Measurements from ENCODE around the gene FARP2. TPM values are rescaled to one million over a fixed set of nuclear protein-coding genes. Genes with fewer than 3 reads are reported as not detected.

FARP2 gene
- total RNA-seq, 4 donors from 2014 or later, result 42.7 to 229 (median 93.2) TPM

- Histone ChIP-seq H3K27ac (peak overlapping the region; percentile 94 to 99 (median 96)), H3K4me3 (peak overlapping the region; percentile 71 to 85 (median 76)), H3K9me3 (no peaks in the 10 kb centered on the region), H3K27me3 (no peaks in the 10 kb centered on the region), H3K36me3 (no peaks in the 10 kb centered on the region), H3K4me1 (peaks cover 0 to 65% (median 35%) of the 10 kb centered on the region in 4 donors)
- TF ChIP-seq CTCF (IDR thresholded peaks at IDR 0.05), result peak in 1 of 5 experiments; percentile 16
- TF ChIP-seq EP300 (IDR thresholded peaks at IDR 0.05), result no peak
- DNase-seq (ENCODE audit: low spot score in 2 of 2), result peak in 1 of 2 donors; percentile 15
- WGBS, 2 donors, result 3 to 5% methylated on average over 36 to 37 of the region's 38 CpGs
Observed at GRCh38 chr2:241314226-241315092, 41.6 kb upstream of the FARP2 start.

- Histone ChIP-seq H3K27me3 (no peaks in the 10 kb centered on the region), H3K27ac (peak within 1 kb of the TSS; percentile 94 to 99 (median 96)), H3K4me3 (peak within 1 kb of the TSS; percentile 71 to 91 (median 80)), H3K9me3 (no peaks in the 10 kb centered on the region), H3K4me1 (peaks cover 0 to 66% (median 36%) of the 10 kb centered on the region in 4 donors), H3K36me3 (no peaks in the 10 kb centered on the region)
- peak; percentile 75 to 84 for TF ChIP-seq POLR2A (IDR thresholded peaks at IDR 0.05)
- peak in 3 of 5 experiments; percentile 26 to 62 (median 40) for TF ChIP-seq CTCF (IDR thresholded peaks at IDR 0.05)
- TF ChIP-seq EP300 (IDR thresholded peaks at IDR 0.05), result peak; percentile 40 to 81
- 0 to 1% methylated on average over 32 to 67 of the region's 73 CpGs for WGBS, 2 donors
- DNase-seq (ENCODE audit: low spot score in 2 of 2), result peak; percentile 99
Observed at GRCh38 chr2:241315093-241315878, 40.8 kb upstream of the FARP2 start, which contains the start of gene HDLBP. HDLBP (minus strand) TSS chr2:241315672; CDS start chr2:241266869, 48,803 bp downstream.

GRCh38 chr2:241315879-241316631 lies 40.0 kb upstream of the FARP2 start, which contains the start of gene SEPTIN2:
SEPTIN2 (plus strand) TSS chr2:241315925; CDS start chr2:241324233, 8,308 bp downstream.
- H3K4me1 ChIP-seq, result peaks cover 0 to 74% (median 38%) of the 10 kb centered on the region in 4 donors
- WGBS, 2 donors, result 0 to 1% methylated on average over 36 to 57 of the region's 75 CpGs
- H3K9me3 ChIP-seq, result no peaks in the 10 kb centered on the region
- H3K27ac ChIP-seq, result peak within 1 kb of the TSS; percentile 94 to 99 (median 96)
- TF ChIP-seq POLR2A (IDR thresholded peaks at IDR 0.05) (peak; percentile 35 to 92), CTCF (IDR thresholded peaks at IDR 0.05) (no peak), EP300 (IDR thresholded peaks at IDR 0.05) (peak in 1 of 2 donors; percentile 72)
- DNase-seq (ENCODE audit: low spot score in 2 of 2), result peak in 1 of 2 donors; percentile 63
- peak within 1 kb of the TSS; percentile 71 to 91 (median 80) for H3K4me3 ChIP-seq
- no peaks in the 10 kb centered on the region for H3K27me3 ChIP-seq
- H3K36me3 ChIP-seq, result no peaks in the 10 kb centered on the region

- H3K27me3 ChIP-seq, result no peaks in the 10 kb centered on the region
- peaks cover 0 to 80% (median 38%) of the 10 kb centered on the region in 4 donors for H3K4me1 ChIP-seq
- peak overlapping the region; percentile 71 to 91 (median 80) for H3K4me3 ChIP-seq
- 4 to 7% methylated on average over 4 of the region's 4 CpGs for WGBS, 2 donors
- DNase-seq (ENCODE audit: low spot score in 2 of 2), result no peak
- H3K27ac ChIP-seq, result peak overlapping the region; percentile 94 to 98 (median 96)
- no peaks in the 10 kb centered on the region for H3K9me3 ChIP-seq
- H3K36me3 ChIP-seq, result no peaks in the 10 kb centered on the region
- no peak for TF ChIP-seq CTCF (IDR thresholded peaks at IDR 0.05)
- no peak for TF ChIP-seq POLR2A (IDR thresholded peaks at IDR 0.05)
- TF ChIP-seq EP300 (IDR thresholded peaks at IDR 0.05), result no peak
Observed at GRCh38 chr2:241316825-241317224, 39.3 kb upstream of the FARP2 start.
